ENCODE results near the gene NBL1. TPM values are rescaled to one million over a fixed set of nuclear protein-coding genes. Genes with fewer than 3 reads are reported as not detected.

NBL1 gene
- total and polyA plus RNA-seq, 2 experiments from 2014 or later, result 6.1 to 10.6 TPM

GRCh38 chr1:19648689-19649088 lies 4.6 kb downstream of the NBL1 start:
- Mint-ChIP-seq H3K9me3 (no peaks in the 10 kb centered on the region), H3K4me1 (peaks cover 12% of the 10 kb centered on the region), H3K4me3 (no peak overlapping the region), H3K27me3 (ENCODE audit: insufficient read depth, low read depth, poor library complexity) (peaks cover 39% of the 10 kb centered on the region), H3K36me3 (ENCODE audit: low read depth) (peaks cover 2% of the 10 kb centered on the region; the same call in 1 of the 3 replicates), H3K27ac (peak overlapping the region; percentile 86; the same call in 1 of the 2 replicates)
- TF ChIP-seq POLR2AphosphoS5 (IDR thresholded peaks at IDR 0.05; ENCODE audit: low read depth), result no peak
- TF ChIP-seq, protein P1, sequence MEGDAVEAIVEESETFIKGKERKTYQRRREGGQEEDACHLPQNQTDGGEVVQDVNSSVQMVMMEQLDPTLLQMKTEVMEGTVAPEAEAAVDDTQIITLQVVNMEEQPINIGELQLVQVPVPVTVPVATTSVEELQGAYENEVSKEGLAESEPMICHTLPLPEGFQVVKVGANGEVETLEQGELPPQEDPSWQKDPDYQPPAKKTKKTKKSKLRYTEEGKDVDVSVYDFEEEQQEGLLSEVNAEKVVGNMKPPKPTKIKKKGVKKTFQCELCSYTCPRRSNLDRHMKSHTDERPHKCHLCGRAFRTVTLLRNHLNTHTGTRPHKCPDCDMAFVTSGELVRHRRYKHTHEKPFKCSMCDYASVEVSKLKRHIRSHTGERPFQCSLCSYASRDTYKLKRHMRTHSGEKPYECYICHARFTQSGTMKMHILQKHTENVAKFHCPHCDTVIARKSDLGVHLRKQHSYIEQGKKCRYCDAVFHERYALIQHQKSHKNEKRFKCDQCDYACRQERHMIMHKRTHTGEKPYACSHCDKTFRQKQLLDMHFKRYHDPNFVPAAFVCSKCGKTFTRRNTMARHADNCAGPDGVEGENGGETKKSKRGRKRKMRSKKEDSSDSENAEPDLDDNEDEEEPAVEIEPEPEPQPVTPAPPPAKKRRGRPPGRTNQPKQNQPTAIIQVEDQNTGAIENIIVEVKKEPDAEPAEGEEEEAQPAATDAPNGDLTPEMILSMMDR (conservative IDR thresholded peaks at IDR 0.05; ENCODE audit: low read depth in 2 of 2), result peak; percentile 58 to 89
- peak; percentile 56 for ATAC-seq
- H3K4me3 ChIP-seq, result no peak overlapping the region
- H3F3A ChIP-seq (replicated peaks; ENCODE audit: low read depth), result peaks cover 3% of the 10 kb centered on the region; the same call in 1 of the 2 replicates
- no peak overlapping the region for H2AFZ ChIP-seq
- H3K36me3 ChIP-seq (ENCODE audit: insufficient read depth), result no peaks in the 10 kb centered on the region
- peaks cover 10% of the 10 kb centered on the region for H3K4me1 ChIP-seq (ENCODE audit: insufficient read depth)
- H4K20me1 ChIP-seq (replicated peaks; ENCODE audit: insufficient read depth), result no peaks in the 10 kb centered on the region
- DNase-seq (ENCODE audit: low spot score), result peak; percentile 96
- no peak overlapping the region for H3K4me2 ChIP-seq
- H3K79me2 ChIP-seq (replicated peaks; ENCODE audit: insufficient read depth), result no peaks in the 10 kb centered on the region
- peaks cover 21% of the 10 kb centered on the region for H3K27me3 ChIP-seq (ENCODE audit: insufficient read depth)
- H3K27ac ChIP-seq (ENCODE audit: low read depth), result no peak overlapping the region
- no peaks in the 10 kb centered on the region for H3K9me2 ChIP-seq (ENCODE audit: insufficient read depth)

DNA sequence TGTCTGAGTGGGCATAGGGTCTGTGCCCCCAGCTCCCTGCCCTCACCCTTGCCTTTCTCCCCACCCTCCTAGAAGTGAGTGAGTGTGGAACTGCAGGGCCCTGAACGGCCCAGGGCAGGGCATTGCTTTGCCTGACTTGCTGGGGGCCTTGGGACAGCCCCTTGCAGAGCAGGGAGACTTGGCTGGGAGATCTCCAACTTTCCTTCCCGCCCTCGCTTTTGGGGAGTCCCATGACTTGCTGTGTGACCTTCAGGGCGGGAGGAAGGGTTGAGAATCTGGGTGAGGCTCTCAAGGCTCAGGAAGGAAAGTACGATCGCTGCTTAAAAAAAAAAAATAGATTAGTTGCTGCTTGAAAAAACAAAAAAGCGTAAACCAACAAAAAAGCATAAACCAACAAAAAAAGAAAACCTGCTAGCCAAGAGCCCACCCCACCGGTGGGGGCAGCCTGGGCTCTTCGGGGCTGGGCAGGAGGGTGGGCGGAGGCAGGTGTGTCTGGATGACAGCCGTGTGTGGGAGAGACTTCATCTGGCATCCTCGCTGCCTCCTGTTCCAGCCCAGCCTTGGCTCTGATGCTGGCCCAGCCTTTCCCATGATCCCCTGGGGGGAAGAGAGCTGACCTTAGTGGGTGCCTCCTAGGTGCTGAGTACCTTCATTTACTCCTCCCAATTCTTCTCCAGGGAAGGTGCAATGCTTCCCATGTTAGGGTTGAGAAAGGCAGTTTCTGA lies 6.5 kb downstream of the NBL1 start:
- Mint-ChIP-seq H3K4me1 (peaks cover 20% of the 10 kb centered on the region), H3K36me3 (ENCODE audit: low read depth) (no peaks in the 10 kb centered on the region; the same call in 2 of the 3 replicates), H3K27ac (no peak overlapping the region), H3K9me3 (no peaks in the 10 kb centered on the region; the same call in 2 of the 3 replicates), H3K27me3 (ENCODE audit: insufficient read depth, low read depth, poor library complexity) (peaks cover 32% of the 10 kb centered on the region), H3K4me3 (no peak overlapping the region)
- DNase-seq (ENCODE audit: low spot score) (no peak), ATAC-seq (no peak)
- Histone ChIP-seq H3K27me3 (ENCODE audit: insufficient read depth) (peaks cover 8% of the 10 kb centered on the region), H3K4me3 (no peak overlapping the region), H3K36me3 (ENCODE audit: insufficient read depth) (no peaks in the 10 kb centered on the region), H2AFZ (peak overlapping the region; percentile 18; the same call in 1 of the 2 replicates), H4K20me1 (replicated peaks; ENCODE audit: insufficient read depth) (no peaks in the 10 kb centered on the region), H3K27ac (ENCODE audit: low read depth) (no peak overlapping the region), H3K4me1 (ENCODE audit: insufficient read depth) (peaks cover 6% of the 10 kb centered on the region), H3K79me2 (replicated peaks; ENCODE audit: insufficient read depth) (no peaks in the 10 kb centered on the region), H3K9me2 (ENCODE audit: insufficient read depth) (no peaks in the 10 kb centered on the region), H3F3A (replicated peaks; ENCODE audit: low read depth) (peaks cover 9% of the 10 kb centered on the region), H3K4me2 (peak overlapping the region; percentile 66; the same call in 1 of the 2 replicates)
- TF ChIP-seq ZNF462 (CRISPR knock-in tag; IDR thresholded peaks at IDR 0.05) (no peak), CREB1 (CRISPR knock-in tag; IDR thresholded peaks at IDR 0.05; ENCODE audit: low read depth) (no peak), NANOG (IDR thresholded peaks at IDR 0.05; ENCODE audit: borderline replicate concordance) (no peak), STAT1 (IDR thresholded peaks at IDR 0.05; ENCODE audit: unreplicated experiment) (no peak), JUNB (IDR thresholded peaks at IDR 0.05; ENCODE audit: unreplicated experiment) (no peak), POLR2AphosphoS5 (IDR thresholded peaks at IDR 0.05; ENCODE audit: low read depth) (no peak), EZH2 (IDR thresholded peaks at IDR 0.05; ENCODE audit: low read depth, unreplicated experiment) (no peak), EZH2phosphoT487 (IDR thresholded peaks at IDR 0.05; ENCODE audit: unreplicated experiment) (no peak), ZNF114 (CRISPR knock-in tag; IDR thresholded peaks at IDR 0.05) (no peak)
- TF ChIP-seq, protein P1 (conservative IDR thresholded peaks at IDR 0.05; ENCODE audit: low read depth in 2 of 2), result no peak

All from GM23338 (cell line).